SK-N-SH (cell line): ENCODE data around the gene MRPS5. TPM values are rescaled to one million over a fixed set of nuclear protein-coding genes. Genes with fewer than 3 reads are reported as not detected.

Source experiments
- CTCF ChIA-PET: fragments of 300-600, 350-600 bp; formaldehyde crosslinking; extraction: SDS; loops from one replicate; lab custom pipeline; 2021; lab: Yijun Ruan, JAX
- POLR2A ChIA-PET: fragments of 350-600 bp; sonication (Branson Sonifier 250); formaldehyde crosslinking; extraction: SDS; loops from one replicate; lab custom pipeline; 2020; ENCODE audit warnings: antibody characterized with exemption, inconsistent platforms; lab: Yijun Ruan, JAX
- DNase-seq: peaks from one replicate; pipeline ENCODE4 v3.0.0; 2012
- H2AFZ ChIP-seq: fragments of 200-600 bp; sonication (generic); 2 replicates; pipeline ENCODE4 v1.8.1; 2016; ENCODE audit warnings: antibody characterized with exemption, mild to moderate bottlenecking, low read depth
- H3F3A ChIP-seq: fragments of 200-600 bp; sonication (generic); replicated peaks from 2 replicates; pipeline ENCODE3; 2016; ENCODE audit warnings: antibody characterized with exemption, mild to moderate bottlenecking; ENCODE audit not compliant: insufficient read depth
- H3K27ac ChIP-seq, 2 experiments: fragments of 200-500 bp in 1 of 2; fragments of 200-600 bp in 1 of 2; sonication (Bioruptor generic) in 1 of 2; sonication (generic), shearing (Covaris generic) in 1 of 2; 2 replicates each; pipeline versions ENCODE4 v1.5.1 to v1.6.1; 2014 to 2016; ENCODE audit warnings: low read depth in 2 of 2, inconsistent platforms in 1 of 2, low read length in 1 of 2, mild to moderate bottlenecking in 1 of 2, mixed read lengths in 1 of 2
- H3K27me3 ChIP-seq: fragments of 200-600 bp; sonication (generic), shearing (Covaris generic); 2 replicates; pipeline ENCODE4 v1.6.1; 2016; ENCODE audit warnings: mixed run types; ENCODE audit not compliant: insufficient read depth
- H3K36me3 ChIP-seq, 2 experiments: fragments of 200-500 bp in 1 of 2; fragments of 200-600 bp in 1 of 2; sonication (Bioruptor generic) in 1 of 2; sonication (generic) in 1 of 2; replicated peaks in 1 of 2; 2 replicates each; pipeline versions ENCODE3 to v1.5.1; 2014 to 2016; ENCODE audit warnings: low read length in 1 of 2, mild to moderate bottlenecking in 1 of 2; ENCODE audit not compliant: insufficient read depth in 2 of 2, control insufficient read depth in 1 of 2
- H3K4me1 ChIP-seq, 2 experiments: fragments of 200-500 bp in 1 of 2; fragments of 200-600 bp in 1 of 2; sonication (Bioruptor generic) in 1 of 2; sonication (generic), shearing (Covaris generic) in 1 of 2; 2 replicates each; pipeline versions ENCODE4 v1.5.1 to v1.6.1; 2014 to 2016; ENCODE audit warnings: low read depth in 1 of 2, low read length in 1 of 2, mixed run types in 1 of 2; ENCODE audit not compliant: insufficient read depth in 2 of 2, control insufficient read depth in 1 of 2
- H3K4me2 ChIP-seq: fragments of 200-600 bp; sonication (generic), shearing (Covaris generic); 2 replicates; pipeline ENCODE4 v1.6.1; 2017; ENCODE audit warnings: mixed run types
- H3K4me3 ChIP-seq, 2 experiments: fragments of 200-500 bp in 1 of 2; fragments of 200-600 bp in 1 of 2; sonication (Bioruptor generic) in 1 of 2; sonication (generic), shearing (Covaris generic) in 1 of 2; 2 replicates each; pipeline versions ENCODE4 v1.5.1 to v1.8.1; 2014 to 2016; ENCODE audit warnings: low read depth in 2 of 2, inconsistent platforms in 1 of 2, low read length in 1 of 2, mild to moderate bottlenecking in 1 of 2, mixed read lengths in 1 of 2, moderate library complexity in 1 of 2
- H3K79me2 ChIP-seq: fragments of 200-600 bp; sonication (generic); 2 replicates; pipeline ENCODE4 v1.8.1; 2017; ENCODE audit warnings: mild to moderate bottlenecking; ENCODE audit not compliant: insufficient read depth
- H3K9ac ChIP-seq: fragments of 200-600 bp; sonication (generic); 2 replicates; pipeline ENCODE4 v1.6.1; 2017; ENCODE audit warnings: mixed run types
- H3K9me2 ChIP-seq: fragments of 200-600 bp; sonication (generic); 2 replicates; pipeline ENCODE4 v1.6.1; 2017; ENCODE audit warnings: mixed run types
- H3K9me3 ChIP-seq: fragments of 200-600 bp; sonication (generic); 2 replicates; pipeline ENCODE4 v1.6.1; 2017; ENCODE audit warnings: mixed run types, mild to moderate bottlenecking, moderate library complexity
- H4K20me1 ChIP-seq: fragments of 200-600 bp; sonication (generic); 2 replicates; pipeline ENCODE4 v1.6.1; 2017; ENCODE audit warnings: mild to moderate bottlenecking, mixed run types; ENCODE audit not compliant: insufficient read depth
- CTCF ChIP-seq: fragments of 200-600 bp; sonication (generic); IDR thresholded peaks from 2 replicates; pipeline ENCODE4 v1.6.1; 2017; ENCODE audit warnings: antibody characterized with exemption, mild to moderate bottlenecking, moderate library complexity
- FOSL2 ChIP-seq: IDR thresholded peaks from 2 replicates; pipeline ENCODE4 v1.4.0; 2012; ENCODE audit warnings: low read depth, mild to moderate bottlenecking, moderate library complexity, borderline replicate concordance
- GATA2 ChIP-seq: sonication (generic); formaldehyde crosslinking; IDR thresholded peaks from 2 replicates; pipeline ENCODE4 v1.5.0; 2020; ENCODE audit warnings: mild to moderate bottlenecking, missing genetic modification reagents
- IRF3 ChIP-seq: fragments of 150-350 bp; IDR thresholded peaks from 2 replicates; pipeline ENCODE4 v1.6.1; 2016; ENCODE audit warnings: mild to moderate bottlenecking, low read depth, low read length
- JUND ChIP-seq: IDR thresholded peaks from 2 replicates; pipeline ENCODE4 v1.4.0; 2012
- MAX ChIP-seq: IDR thresholded peaks from 2 replicates; pipeline ENCODE4 v1.4.0; 2012; ENCODE audit warnings: low read depth
- MEF2A ChIP-seq: IDR thresholded peaks from 2 replicates; pipeline ENCODE4 v1.4.0; 2012; ENCODE audit warnings: low read depth, borderline replicate concordance
- NFIC ChIP-seq: IDR thresholded peaks from 2 replicates; pipeline ENCODE4 v1.4.0; 2012; ENCODE audit warnings: borderline replicate concordance
- NRF1 ChIP-seq: IDR thresholded peaks from 2 replicates; pipeline ENCODE4 v1.6.1; 2012; ENCODE audit warnings: low read depth, mild to moderate bottlenecking, low read length
- PBX3 ChIP-seq: IDR thresholded peaks from 2 replicates; pipeline ENCODE4; 2012
- POLR2AphosphoS5 ChIP-seq: IDR thresholded peaks from 2 replicates; pipeline ENCODE4 v1.6.1; 2012; ENCODE audit warnings: low read depth, low read length
- RAD21 ChIP-seq: IDR thresholded peaks from 2 replicates; pipeline ENCODE4 v1.6.1; 2012; ENCODE audit warnings: mild to moderate bottlenecking, low read length
- RCOR1 ChIP-seq: fragments of 150-350 bp; IDR thresholded peaks from 2 replicates; pipeline ENCODE4 v1.6.1; 2017; ENCODE audit warnings: antibody characterized with exemption, low read length
- REST ChIP-seq: IDR thresholded peaks from 2 replicates; pipeline ENCODE4 v1.6.1; 2012; ENCODE audit warnings: mild to moderate bottlenecking, low read depth, low read length, moderate library complexity
- RFX5 ChIP-seq: IDR thresholded peaks from 2 replicates; pipeline ENCODE4 v1.6.1; 2012; ENCODE audit warnings: mild to moderate bottlenecking, improper control_type of control experiment, low read length
- SIN3A ChIP-seq: IDR thresholded peaks from 2 replicates; pipeline ENCODE4 v1.6.1; 2012; ENCODE audit warnings: low read depth, mild to moderate bottlenecking, low read length, moderate library complexity, borderline replicate concordance
- TCF12 ChIP-seq: IDR thresholded peaks from 2 replicates; pipeline ENCODE4 v1.4.0; 2012
- USF1 ChIP-seq: IDR thresholded peaks from 2 replicates; pipeline ENCODE4 v1.4.0; 2012; ENCODE audit warnings: low read depth, borderline replicate concordance
- USF2 ChIP-seq: fragments of 150-350 bp; IDR thresholded peaks from 2 replicates; pipeline ENCODE4 v1.6.1; 2017; ENCODE audit warnings: antibody characterized with exemption, low read length, low read depth, borderline replicate concordance
- ZBTB33 ChIP-seq: IDR thresholded peaks from 2 replicates; pipeline ENCODE4 v1.4.0; 2012; ENCODE audit warnings: low read depth, borderline replicate concordance
- WGBS: methylation state at CpG from one replicate; pipeline ENCODE4 v1.1.6; 2017; ENCODE audit warnings: low lambda C conversion rate; 5-methylcytosine and 5-hydroxymethylcytosine counted together
- polyA plus RNA-seq, 3 experiments: library from polyadenylated mRNA; depleted of rRNA; stranded (reverse); fragments of >200 nt; gene quantifications; 2 replicates each; pipeline ENCODE4 v1.2.3, GENCODE V29; 2012

MRPS5 gene
- polyA plus RNA-seq, 1 of the 3 experiments (the other 2 are of a cell fraction) = 32.8 TPM

GRCh38 chr2:95113464-95113863 is 8.1 kb downstream of the MRPS5 start:
- H3K36me3 ChIP-seq = peaks cover 45 to 51% of the 10 kb centered on the region in 2 experiments
- POLR2A ChIA-PET = no interaction called here
- no peak for DNase-seq
- H3K79me2 ChIP-seq = peaks cover 3% of the 10 kb centered on the region; the same call in 1 of the 2 replicates
- no peak for TF ChIP-seq USF1
- no peak for TF ChIP-seq NRF1
- TF ChIP-seq POLR2AphosphoS5 = no peak
- TF ChIP-seq CTCF = no peak
- no peak for TF ChIP-seq FOSL2
- TF ChIP-seq RFX5 = no peak
- TF ChIP-seq MEF2A = no peak
- no peak for TF ChIP-seq IRF3
- no peak for TF ChIP-seq PBX3
- no peak for TF ChIP-seq JUND
- TF ChIP-seq REST = no peak
- no peak for TF ChIP-seq TCF12
- TF ChIP-seq NFIC = no peak
- no peak for TF ChIP-seq SIN3A
- no peak for TF ChIP-seq MAX
- no peak for TF ChIP-seq RCOR1
- no peak for TF ChIP-seq RAD21
- no peak for TF ChIP-seq ZBTB33
- no peak for TF ChIP-seq GATA2 (CRISPR knock-in tag)
- TF ChIP-seq USF2 = no peak
- peaks cover 3% of the 10 kb centered on the region for H3F3A ChIP-seq
- no peak overlapping the region for H3K9ac ChIP-seq
- no peak overlapping the region for H3K27ac ChIP-seq
- H3K4me2 ChIP-seq = no peak overlapping the region
- no peak overlapping the region for H3K4me3 ChIP-seq
- no peak overlapping the region for H2AFZ ChIP-seq
- H4K20me1 ChIP-seq = 0 out of 2 replicates have a peak, but pooled peaks cover 5% of the 10 kb centered on the region
- H3K9me2 ChIP-seq = no peaks in the 10 kb centered on the region
- no peaks in the 10 kb centered on the region for H3K9me3 ChIP-seq
- H3K27me3 ChIP-seq = no peaks in the 10 kb centered on the region
- H3K4me1 ChIP-seq = no peaks in the 10 kb centered on the region
- 93% methylated on average over 7 of the region's 7 CpGs for WGBS
- CTCF ChIA-PET = interaction anchor here (1.0 to 4.3 kb wide), 3 partner anchors 37 to 156 kb away, joined by 3 to 57 read pairs (median 3); partner anchors contain the start of gene MAL
